ENCODE data around the gene B3GALNT1.
"Not testable (repeated sequence)": the region's sequence is repeated elsewhere in the genome, so short reads cannot be mapped to it uniquely, and the experiment has no call there.

B3GALNT1 gene

DNA sequence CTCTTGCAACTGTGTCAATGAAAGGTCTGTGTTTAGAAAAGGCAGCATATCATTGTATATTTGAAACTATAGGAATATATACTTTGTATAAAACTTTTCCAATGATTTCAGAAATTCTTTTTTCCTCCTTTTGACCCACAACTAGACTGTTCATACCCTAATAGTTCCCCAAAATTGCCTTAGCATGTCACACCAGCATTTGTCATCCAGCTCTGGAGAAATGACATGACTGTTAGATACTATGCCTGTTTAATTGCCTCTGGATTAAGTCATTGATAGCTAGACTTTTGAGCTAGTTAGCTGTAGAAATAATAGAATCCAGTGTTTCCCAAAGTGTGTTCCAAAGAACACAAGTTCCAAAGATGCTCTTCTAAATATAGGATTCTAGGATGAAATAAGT, 32.4 kb downstream of the B3GALNT1 start:
- no peak for FAIRE-seq

DNA sequence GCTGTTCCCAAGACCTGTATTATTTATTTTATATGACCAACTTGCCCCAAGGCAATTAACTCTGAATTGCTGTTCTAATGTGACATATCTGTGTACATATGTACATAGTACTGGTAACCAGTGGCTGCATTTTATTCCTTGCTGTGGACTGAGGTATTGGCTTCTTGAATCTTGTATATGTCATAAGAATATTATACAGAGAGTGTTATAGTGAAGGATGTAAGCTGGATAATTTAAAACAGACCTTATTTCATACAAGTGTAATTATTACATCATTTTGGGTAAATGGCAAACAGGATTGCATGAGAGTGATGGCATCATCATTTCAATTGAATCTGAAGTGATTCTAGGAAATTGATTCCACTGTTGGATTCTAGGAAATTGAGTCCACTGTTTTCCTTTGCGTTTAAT, 32.9 kb downstream of the B3GALNT1 start:
- FAIRE-seq, result no peak

DNA sequence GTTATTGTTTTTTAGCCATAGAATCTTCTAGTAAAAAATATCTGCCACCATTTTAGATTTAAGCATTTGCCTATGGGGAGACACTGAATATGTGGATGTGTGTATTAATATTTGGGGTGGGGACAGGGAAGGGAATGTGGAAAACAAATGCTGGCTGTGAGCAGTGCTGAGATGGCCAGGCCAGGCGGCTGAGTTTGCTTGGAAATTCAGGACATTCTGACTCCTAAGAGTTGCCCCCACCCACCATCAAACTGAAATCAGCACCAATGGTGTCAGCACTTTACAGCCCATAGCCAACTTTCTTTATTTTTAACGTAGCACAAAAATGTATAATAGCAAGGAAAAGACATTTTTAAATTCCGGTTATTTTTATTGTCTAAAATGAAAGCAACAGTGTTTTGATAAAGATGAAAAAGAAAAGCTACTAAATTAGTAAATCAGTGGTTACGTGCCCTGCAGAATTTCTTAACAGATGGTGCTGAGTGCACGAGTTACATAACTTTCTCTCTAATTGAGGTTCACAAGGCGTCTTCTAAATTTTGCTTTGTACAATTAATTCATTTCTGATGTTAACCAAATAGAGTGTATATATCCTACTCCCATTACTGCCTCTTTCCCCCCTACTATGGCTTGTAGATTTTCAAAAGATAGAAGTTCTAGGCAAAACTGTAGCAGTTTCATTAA, 34.0 kb downstream of the B3GALNT1 start:
- FAIRE-seq, result no peak

- no peak for FAIRE-seq
These were observed 34.8 kb downstream of the B3GALNT1 start for GRCh38 chr3:161070252-161070930.

GRCh38 chr3:161069511-161070251, 35.5 kb downstream of the B3GALNT1 start:
- no peak for FAIRE-seq

- FAIRE-seq, result no peak
These were observed 37.8 kb downstream of the B3GALNT1 start for GRCh38 chr3:161067335-161067734.

GRCh38 chr3:161066930-161067329, 38.2 kb downstream of the B3GALNT1 start:
- no peak for FAIRE-seq

GRCh38 chr3:161064413-161064812, 40.7 kb downstream of the B3GALNT1 start:
- FAIRE-seq, result no peak

- FAIRE-seq, result no peak
These were observed 50.1 kb downstream of the B3GALNT1 start for GRCh38 chr3:161054860-161055604.

GRCh38 chr3:161051856-161052255, 53.3 kb downstream of the B3GALNT1 start:
- no peak for FAIRE-seq

- FAIRE-seq, result no peak
These were observed 54.2 kb downstream of the B3GALNT1 start for GRCh38 chr3:161050935-161051334.

DNA sequence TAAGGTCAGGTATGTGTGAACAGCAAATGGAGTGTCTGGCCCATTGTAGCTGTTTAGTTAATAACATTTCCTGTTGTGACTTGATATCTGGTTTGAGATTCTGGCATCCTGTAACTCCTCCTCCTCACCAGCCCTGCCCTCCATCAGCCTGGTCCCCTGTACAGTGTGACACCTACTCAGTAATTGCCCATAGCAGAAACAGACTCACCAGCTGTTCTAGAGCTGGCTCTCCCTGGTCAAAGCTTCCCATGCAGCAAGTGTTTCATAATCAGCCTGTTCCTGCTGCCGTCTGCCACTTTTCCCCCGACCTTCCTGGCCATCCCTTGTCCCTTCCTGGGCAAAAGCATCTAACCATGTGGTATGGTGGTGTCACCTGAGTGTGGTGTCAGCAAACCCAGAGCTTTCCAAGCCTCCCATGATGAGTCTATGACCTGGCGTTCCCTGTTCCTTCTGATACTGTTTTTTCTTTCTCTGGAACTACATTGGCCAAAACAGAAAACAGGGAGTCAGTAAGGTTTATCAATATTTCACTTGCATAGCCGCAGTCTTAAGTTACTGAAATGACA, 55.4 kb downstream of the B3GALNT1 start:
- no peak for FAIRE-seq

GRCh38 chr3:161043336-161044035, 61.7 kb downstream of the B3GALNT1 start:
- FAIRE-seq, result no peak

GRCh38 chr3:161042023-161042501, 63.1 kb downstream of the B3GALNT1 start:
- no peak for FAIRE-seq

- FAIRE-seq, result no peak
These were observed 66.4 kb downstream of the B3GALNT1 start for GRCh38 chr3:161038725-161039124.

DNA sequence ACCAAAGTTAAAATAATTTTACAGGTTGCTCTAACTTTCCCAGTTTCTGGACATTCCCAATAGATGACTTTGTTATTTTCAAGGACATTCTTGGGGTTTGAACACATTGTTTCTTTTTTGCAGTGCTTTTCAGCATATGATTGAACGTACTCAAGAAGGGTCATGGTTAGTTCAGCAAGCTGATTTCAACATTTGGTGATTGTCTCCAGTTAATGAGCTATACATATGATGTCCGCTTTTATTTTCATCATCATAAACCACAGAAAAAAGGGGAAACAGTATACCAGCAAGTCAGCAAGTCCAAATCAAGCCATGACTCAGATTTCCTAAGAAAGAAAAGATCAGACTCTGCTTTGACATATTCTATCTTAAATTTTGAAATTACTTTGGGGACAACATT, 69.4 kb downstream of the B3GALNT1 start:
- no peak for FAIRE-seq

DNA sequence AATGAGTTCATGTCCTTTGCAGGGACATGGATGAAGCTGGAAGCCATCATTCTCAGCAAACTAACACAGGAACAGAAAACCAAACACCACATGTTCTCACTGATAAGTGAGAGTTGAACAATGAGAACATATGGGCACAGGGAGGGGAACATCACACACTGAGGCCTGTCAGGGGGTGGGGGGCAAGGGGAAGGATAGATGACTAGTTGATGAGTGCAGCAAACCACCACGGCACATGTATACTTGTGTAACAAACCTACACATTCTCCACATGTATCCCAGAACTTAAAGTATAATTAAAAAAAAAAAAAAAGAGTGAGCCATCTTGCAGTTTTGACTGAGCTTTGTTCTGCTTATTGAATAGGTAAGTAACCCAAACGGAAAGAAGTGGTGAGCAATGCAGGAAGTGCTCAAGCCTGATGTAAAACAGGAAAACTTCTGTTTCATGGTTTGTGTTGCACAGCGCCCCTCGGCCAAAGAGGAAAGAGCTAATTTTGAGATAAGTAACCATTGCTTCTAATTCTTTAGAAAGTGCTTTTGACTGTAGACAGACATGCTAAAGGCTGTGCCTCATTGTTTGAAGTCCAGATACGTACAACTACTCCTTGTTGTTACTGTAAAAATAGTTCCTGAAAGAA, 70.1 kb downstream of the B3GALNT1 start:
- FAIRE-seq, result not testable (repeated sequence)

All from endometrium (tissue), 2 donors.